Nephron progenitor cell (in vitro differentiated cells): ENCODE results near the gene RBMS2.

Experiments used
- DNase-seq: peaks from one replicate; pipeline ENCODE4 v3.0.0; 2021
- H3K27ac Mint-ChIP-seq: 2 replicates; pipeline ENCODE4 v1.8.0; 2021; ENCODE audit warnings: mild to moderate bottlenecking, moderate library complexity, mixed read lengths
- H3K27me3 Mint-ChIP-seq: 2 replicates; pipeline ENCODE4 v1.8.0; 2021; ENCODE audit warnings: mild to moderate bottlenecking, low read depth, mixed read lengths; ENCODE audit not compliant: poor library complexity
- H3K36me3 Mint-ChIP-seq: 2 replicates; pipeline ENCODE4 v1.8.0; 2021; ENCODE audit warnings: low read depth, mixed read lengths
- H3K4me1 Mint-ChIP-seq: 2 replicates; pipeline ENCODE4 v1.8.0; 2021; ENCODE audit warnings: mixed read lengths
- H3K4me3 Mint-ChIP-seq: 2 replicates; pipeline ENCODE4 v1.8.0; 2021; ENCODE audit warnings: mild to moderate bottlenecking, moderate library complexity, mixed read lengths
- H3K9me3 Mint-ChIP-seq: 2 replicates; pipeline ENCODE4 v1.8.0; 2021; ENCODE audit warnings: mild to moderate bottlenecking, moderate library complexity, mixed read lengths
- CTCF ChIP-seq: fragments of 200-600 bp; sonication (generic); IDR thresholded peaks from 2 replicates; pipeline ENCODE4 v1.5.0; 2021; ENCODE audit warnings: antibody characterized with exemption

The RBMS2 gene

GRCh38 chr12:56479625-56480024 lies 42.0 kb upstream of the RBMS2 start:
- H3K27me3 Mint-ChIP-seq: peaks cover 24% of the 10 kb centered on the region
- no peak overlapping the region for H3K4me3 Mint-ChIP-seq
- TF ChIP-seq CTCF: no peak
- no peak overlapping the region for H3K27ac Mint-ChIP-seq
- H3K4me1 Mint-ChIP-seq: peaks cover 6% of the 10 kb centered on the region
- DNase-seq: no peak
- H3K9me3 Mint-ChIP-seq: no peaks in the 10 kb centered on the region
- no peaks in the 10 kb centered on the region for H3K36me3 Mint-ChIP-seq

GRCh38 chr12:56484566-56484965 lies 37.1 kb upstream of the RBMS2 start:
- no peak for DNase-seq
- peaks cover 67% of the 10 kb centered on the region for H3K27me3 Mint-ChIP-seq
- TF ChIP-seq CTCF: no peak
- H3K4me3 Mint-ChIP-seq: no peak overlapping the region
- H3K27ac Mint-ChIP-seq: no peak overlapping the region
- peaks cover 14% of the 10 kb centered on the region for H3K9me3 Mint-ChIP-seq
- peaks cover 20% of the 10 kb centered on the region for H3K4me1 Mint-ChIP-seq
- H3K36me3 Mint-ChIP-seq: peaks cover 5% of the 10 kb centered on the region

GRCh38 chr12:56486694-56487093 lies 34.9 kb upstream of the RBMS2 start:
- H3K4me1 Mint-ChIP-seq: peaks cover 14% of the 10 kb centered on the region
- H3K27ac Mint-ChIP-seq: no peak overlapping the region
- peaks cover 5% of the 10 kb centered on the region for H3K36me3 Mint-ChIP-seq
- peaks cover 83% of the 10 kb centered on the region for H3K27me3 Mint-ChIP-seq
- H3K9me3 Mint-ChIP-seq: peaks cover 33% of the 10 kb centered on the region
- peak overlapping the region; percentile 47 for H3K4me3 Mint-ChIP-seq
- no peak for TF ChIP-seq CTCF
- DNase-seq: no peak

- peaks cover 14% of the 10 kb centered on the region for H3K4me1 Mint-ChIP-seq
- peaks cover 36% of the 10 kb centered on the region for H3K9me3 Mint-ChIP-seq
- peaks cover 89% of the 10 kb centered on the region for H3K27me3 Mint-ChIP-seq
- no peak for TF ChIP-seq CTCF
- H3K27ac Mint-ChIP-seq: no peak overlapping the region
- peaks cover 5% of the 10 kb centered on the region for H3K36me3 Mint-ChIP-seq
- peak overlapping the region; percentile 79 for H3K4me3 Mint-ChIP-seq
- DNase-seq: peak; percentile 57
Observed at GRCh38 chr12:56487448-56488040, 34.1 kb upstream of the RBMS2 start.

GRCh38 chr12:56488041-56488955 lies 33.3 kb upstream of the RBMS2 start, which contains the start of gene GLS2:
Gene GLS2 (minus strand): TSS chr12:56488161. CDS start chr12:56488118, 43 bp downstream.
- DNase-seq: peak; percentile 71
- no peak within 1 kb of the TSS for H3K27ac Mint-ChIP-seq
- H3K36me3 Mint-ChIP-seq: peaks cover 7% of the 10 kb centered on the region
- TF ChIP-seq CTCF: no peak
- peak within 1 kb of the TSS; percentile 79 for H3K4me3 Mint-ChIP-seq
- peaks cover 44% of the 10 kb centered on the region for H3K9me3 Mint-ChIP-seq
- H3K27me3 Mint-ChIP-seq: peaks cover 91% of the 10 kb centered on the region
- H3K4me1 Mint-ChIP-seq: peaks cover 14% of the 10 kb centered on the region
